HG03060 (cell line): ENCODE results near the gene GJB6.
A peak's percentile ranks its signal among the peaks of the same experiment; 100 is the strongest.

ENCODE experiments used
- ATAC-seq: cut with Tn5 transposase; IDR thresholded peaks from one replicate; pipeline ENCODE4 v1.9.1; 2021; ENCODE audit warnings: low read depth, moderate number of reproducible peaks; ENCODE audit not compliant: unreplicated experiment

GJB6 gene

GRCh38 chr13:20230913-20231838 is 943 bp downstream of the GJB6 start:
- no peak for ATAC-seq

GRCh38 chr13:20227730-20228129 is 4.4 kb downstream of the GJB6 start:
- no peak for ATAC-seq

GRCh38 chr13:20227288-20227687 is 4.8 kb downstream of the GJB6 start:
- ATAC-seq: no peak

GRCh38 chr13:20222553-20222952 is 9.6 kb downstream of the GJB6 start:
- ATAC-seq: no peak

- ATAC-seq: no peak
These were observed 10.3 kb downstream of the GJB6 start for GRCh38 chr13:20221772-20222171.

GRCh38 chr13:20219577-20219976 is 12.5 kb downstream of the GJB6 start:
- ATAC-seq: peak; percentile 44

GRCh38 chr13:20217168-20217567 is 15.0 kb downstream of the GJB6 start:
- no peak for ATAC-seq

GRCh38 chr13:20209948-20210347 is 22.2 kb downstream of the GJB6 start:
- ATAC-seq: no peak

GRCh38 chr13:20206698-20207235 is 25.4 kb downstream of the GJB6 start:
- ATAC-seq: no peak

- no peak for ATAC-seq
These were observed 25.9 kb downstream of the GJB6 start for GRCh38 chr13:20206065-20206697.

- ATAC-seq: no peak
These were observed 33.3 kb downstream of the GJB6 start for GRCh38 chr13:20198781-20199180.

GRCh38 chr13:20197361-20197834 is 34.7 kb downstream of the GJB6 start:
- no peak for ATAC-seq

- ATAC-seq: no peak
These were observed 36.3 kb downstream of the GJB6 start for GRCh38 chr13:20195801-20196200.

GRCh38 chr13:20193907-20194631 is 38.0 kb downstream of the GJB6 start:
- ATAC-seq: no peak

- ATAC-seq: no peak
These were observed 38.8 kb downstream of the GJB6 start for GRCh38 chr13:20193162-20193906.

GRCh38 chr13:20192836-20193161 is 39.3 kb downstream of the GJB6 start, which contains the start of gene GJB2:
Gene GJB2 (minus strand): TSS chr13:20192938. CDS start chr13:20189581, 3,357 bp downstream.
- no peak for ATAC-seq

GRCh38 chr13:20192158-20192835 is 39.8 kb downstream of the GJB6 start:
- no peak for ATAC-seq

GRCh38 chr13:20191311-20192157 is 40.6 kb downstream of the GJB6 start:
- ATAC-seq: no peak
